GM12878 (cell line): ENCODE data around the gene MEI1. TPM values are rescaled to one million over a fixed set of nuclear protein-coding genes. Genes with fewer than 3 reads are reported as not detected.

ENCODE experiments used
- ATAC-seq: fragments of 200-7000 bp; cut with Tn5 transposase; 3 replicates; pipeline ENCODE4 v1.9.1; 2020; ENCODE audit warnings: mild to moderate bottlenecking, moderate library complexity
- BruUV-seq: library from RNA; stranded (reverse); fragments of 400-500 nt; replicated peaks from 2 replicates; lab custom pipeline; 2021; lab: Mats Ljungman, UMichigan
- CTCF ChIA-PET: fragments of 300-600 bp; sonication (Branson Sonifier 250); formaldehyde crosslinking; extraction: SDS; loops from one replicate; lab custom pipeline; 2021; ENCODE audit warnings: inconsistent platforms; lab: Yijun Ruan, JAX
- POLR2A ChIA-PET: fragments of 350-600 bp; formaldehyde crosslinking; extraction: SDS; loops from one replicate; lab custom pipeline; 2021; ENCODE audit warnings: inconsistent platforms; lab: Charles Lee
- RAD21 ChIA-PET: fragments of 300-600 bp; sonication (Branson Sonifier 250); formaldehyde crosslinking; loops from one replicate; lab custom pipeline; 2023; ENCODE audit warnings: antibody characterized with exemption; ENCODE audit not compliant: unreplicated experiment; lab: Charles Lee
- SMC1A ChIA-PET: fragments of 300-600 bp; sonication (Branson Sonifier 250); formaldehyde crosslinking; loops from one replicate; lab custom pipeline; 2023; ENCODE audit not compliant: unreplicated experiment, uncharacterized antibody; lab: Charles Lee
- DNase-seq: peaks from one replicate; pipeline ENCODE4 v3.0.0-alpha.2; 2011; ENCODE audit warnings: low read depth, low spot score
- FAIRE-seq: peaks from 3 replicates; lab custom pipeline; 2011; peaks lifted over from hg19 to GRCh38; lab: Jason Lieb, UNC
- H2AFZ ChIP-seq: 2 replicates; pipeline ENCODE4 v1.6.0; 2011; ENCODE audit warnings: low read depth, low read length, control low read depth; ENCODE audit not compliant: control insufficient read depth
- H3K27ac ChIP-seq: 2 replicates; pipeline ENCODE4 v1.5.1; 2011; ENCODE audit warnings: control low read depth; ENCODE audit not compliant: control insufficient read depth, insufficient read depth
- H3K27me3 ChIP-seq, 2 experiments: replicated peaks in 1 of 2; 2 replicates each; pipeline versions ENCODE4 v1.6.0 to v1.6.1; 2011; ENCODE audit warnings: low read length in 1 of 2; ENCODE audit not compliant: control insufficient read depth in 2 of 2, insufficient read depth in 2 of 2
- H3K36me3 ChIP-seq, 2 experiments: 2 replicates each; pipeline ENCODE4 v1.5.1; 2011; ENCODE audit warnings: low read length in 1 of 2; ENCODE audit not compliant: control insufficient read depth in 2 of 2, insufficient read depth in 2 of 2
- H3K4me1 ChIP-seq: 2 replicates; pipeline ENCODE4 v1.6.1; 2011; ENCODE audit warnings: mild to moderate bottlenecking, low read length, moderate library complexity, mixed read lengths; ENCODE audit not compliant: control insufficient read depth, insufficient read depth
- H3K4me2 ChIP-seq: 2 replicates; pipeline ENCODE4 v1.6.0; 2011; ENCODE audit warnings: control low read depth; ENCODE audit not compliant: control insufficient read depth, insufficient read depth
- H3K4me3 ChIP-seq: fragments of 200-600 bp; sonication (generic); 2 replicates; pipeline ENCODE4 v1.5.1; 2016
- H3K79me2 ChIP-seq: 2 replicates; pipeline ENCODE4 v1.6.0; 2011; ENCODE audit warnings: low read length; ENCODE audit not compliant: control insufficient read depth, insufficient read depth
- H3K9ac ChIP-seq: 2 replicates; pipeline ENCODE4 v1.8.0; 2011; ENCODE audit warnings: low read length, control low read depth, mixed read lengths; ENCODE audit not compliant: control insufficient read depth, insufficient read depth
- H3K9me3 ChIP-seq: replicated peaks from 3 replicates; pipeline ENCODE4 v1.5.1; 2011; ENCODE audit warnings: mild to moderate bottlenecking, low read length; ENCODE audit not compliant: control insufficient read depth, insufficient read depth
- H4K20me1 ChIP-seq: 2 replicates; pipeline ENCODE4 v1.6.0; 2011; ENCODE audit not compliant: control insufficient read depth, insufficient read depth
- ATF7 ChIP-seq: fragments of 450-650 bp; IDR thresholded peaks from 2 replicates; pipeline ENCODE4 v1.6.1; 2016; ENCODE audit warnings: low read depth, mild to moderate bottlenecking
- BHLHE40 ChIP-seq, 2 experiments: fragments of 450-650 bp in 1 of 2; IDR thresholded peaks; 2 replicates each; pipeline ENCODE4 v1.6.1; 2011 to 2017; ENCODE audit warnings: low read depth in 2 of 2, borderline replicate concordance in 1 of 2, improper control_type of control experiment in 1 of 2, low read length in 1 of 2, mild to moderate bottlenecking in 1 of 2
- CREM ChIP-seq: IDR thresholded peaks from 2 replicates; pipeline ENCODE4 v1.6.1; 2014; ENCODE audit warnings: antibody characterized with exemption, low read depth
- E4F1 ChIP-seq: fragments of 450-650 bp; IDR thresholded peaks from 2 replicates; pipeline ENCODE4 v1.6.1; 2018; ENCODE audit warnings: borderline replicate concordance, mild to moderate bottlenecking; ENCODE audit not compliant: partially characterized antibody
- EED ChIP-seq: sonication (generic); IDR thresholded peaks from 2 replicates; pipeline ENCODE4 v1.6.1; 2016; ENCODE audit warnings: antibody characterized with exemption, low read depth
- IRF4 ChIP-seq: IDR thresholded peaks from 2 replicates; pipeline ENCODE4 v1.6.1; 2011; ENCODE audit warnings: low read depth, low read length
- IRF5 ChIP-seq: fragments of 450-650 bp; IDR thresholded peaks from 2 replicates; pipeline ENCODE4 v1.6.1; 2017; ENCODE audit warnings: borderline replicate concordance
- JUNB ChIP-seq: IDR thresholded peaks from 2 replicates; pipeline ENCODE4 v1.6.1; 2016; ENCODE audit warnings: antibody characterized with exemption, mild to moderate bottlenecking
- NFIC ChIP-seq: IDR thresholded peaks from 2 replicates; pipeline ENCODE4 v1.6.1; 2012; ENCODE audit warnings: low read depth, mild to moderate bottlenecking, inconsistent platforms, low read length, moderate library complexity
- NRF1 ChIP-seq: conservative IDR thresholded peaks from 2 replicates; pipeline ENCODE4 v1.6.1; 2011; ENCODE audit warnings: mild to moderate bottlenecking, low read depth, low read length, improper control_type of control experiment
- SMAD1 ChIP-seq: fragments of 450-650 bp; IDR thresholded peaks from 2 replicates; pipeline ENCODE4 v1.6.1; 2018; ENCODE audit warnings: mild to moderate bottlenecking, low read depth; ENCODE audit not compliant: partially characterized antibody
- ZNF24 ChIP-seq: fragments of 450-650 bp; IDR thresholded peaks from 2 replicates; pipeline ENCODE4 v1.6.1; 2017; ENCODE audit warnings: antibody characterized with exemption, mild to moderate bottlenecking
- WGBS: methylation state at CpG from one replicate; pipeline ENCODE4 v1.1.6; 2016; ENCODE audit warnings: low lambda C conversion rate; ENCODE audit not compliant: insufficient replicate concordance, insufficient coverage; ENCODE audit errors: missing lambda C conversion rate; 5-methylcytosine and 5-hydroxymethylcytosine counted together
- in situ Hi-C: fragments of 300-500 bp; cut with MboI; formaldehyde crosslinking; loops from 9 replicates; pipeline ENCODE4 v1.14.3; 2018; ENCODE audit warnings: mixed read lengths
- intact Hi-C: fragments of 100-400 bp; cut with micrococcal nuclease; formaldehyde crosslinking; loops from one replicate; pipeline ENCODE4 v1.14.2; 2022; ENCODE audit not compliant: unreplicated experiment
- polyA plus RNA-seq, 11 experiments: library from polyadenylated mRNA; depleted of rRNA in 4 of 11; unstranded in 6 of 11; stranded (reverse) in 5 of 11; fragments of >200 nt; fragmentation: Nextera tagmentation in 4 of 11; fragmentation: Illumina TruSeq in 1 of 11; extraction: Ambion mirVana in 4 of 11; extraction: Trizol in 1 of 11; gene quantifications; 1 replicate in 1 of 11; 2 replicates in 10 of 11; pipeline versions ENCODE4 v1.2.1 to v1.2.3, GENCODE V29; 2011 to 2016; ENCODE audit warnings: inconsistent platforms in 2 of 11, missing spikeins in 2 of 11, low read depth in 1 of 11
- total RNA-seq, 4 experiments: library from RNA; depleted of rRNA in 3 of 4; stranded (reverse); fragments of >200 nt in 3 of 4; fragmentation: Illumina TruSeq in 1 of 4; extraction: Trizol in 1 of 4; gene quantifications; 2 replicates each; pipeline versions ENCODE4 v1.2.1 to v1.2.3, GENCODE V29; 2013 to 2021

Gene MEI1
- total and polyA plus RNA-seq, 10 of the 15 experiments (the other 5 are each of a cell fraction or from before 2014, with no cell fraction given): 27.9 to 48.9 (median 35.8) TPM

GRCh38 chr22:41657709-41658108 is 41.6 kb upstream of the MEI1 start:
- no peaks in the 10 kb centered on the region for H3K4me1 ChIP-seq
- H4K20me1 ChIP-seq: no peaks in the 10 kb centered on the region
- 97% methylated on average over 6 of the region's 6 CpGs for WGBS
- no peak overlapping the region for H3K27ac ChIP-seq
- peaks cover 24 to 39% of the 10 kb centered on the region in 2 experiments for H3K36me3 ChIP-seq
- in situ Hi-C loops: no loop called here
- CTCF ChIA-PET: interaction anchor here (1.7 kb wide), 1 partner anchor 9 kb away, joined by 4 read pairs; no protein-coding TSS in a partner anchor
- H3K27me3 ChIP-seq: no peaks in the 10 kb centered on the region
- POLR2A ChIA-PET: no interaction called here
- H3K79me2 ChIP-seq: no peaks in the 10 kb centered on the region
- H3K9me3 ChIP-seq: no peaks in the 10 kb centered on the region
- intact Hi-C loops: no loop called here
- RAD21 ChIA-PET: interaction anchor here (0.6 to 0.9 kb wide), 2 partner anchors 9 to 64 kb away, joined by 3 read pairs; no protein-coding TSS in a partner anchor
- no peak for DNase-seq
- no TSS peak for BruUV-seq
- H3K4me3 ChIP-seq: no peak overlapping the region
- no peak overlapping the region for H3K4me2 ChIP-seq
- no peak for FAIRE-seq
- no peak for TF ChIP-seq NRF1
- no peak for TF ChIP-seq EED
- no peak for TF ChIP-seq ATF7
- no peak for TF ChIP-seq IRF5
- TF ChIP-seq NFIC: no peak
- TF ChIP-seq JUNB: no peak
- no peak for TF ChIP-seq E4F1
- no peak for TF ChIP-seq IRF4
- no peak for TF ChIP-seq ZNF24
- no peak for TF ChIP-seq BHLHE40 (IDR thresholded peaks at IDR 0.05; ENCODE audit: borderline replicate concordance in 1 of 2, low read depth in 2 of 2, low read length in 1 of 2)
- TF ChIP-seq CREM: no peak
- no peak for TF ChIP-seq SMAD1
- TF ChIP-seq, all 136 proteins: peak for 0
- SMC1A ChIA-PET: interaction anchor here (1.6 kb wide), 1 partner anchor 9 kb away, joined by 5 read pairs; no protein-coding TSS in a partner anchor
- ATAC-seq: no peak
- no peak overlapping the region for H2AFZ ChIP-seq
- H3K9ac ChIP-seq: no peak overlapping the region
